ENCODE measurements around the gene DIP2C. TPM values are rescaled to one million over a fixed set of nuclear protein-coding genes. Genes with fewer than 3 reads are reported as not detected.

DIP2C gene
- polyA plus RNA-seq, 1 of the 3 experiments (the other 2 are of a cell fraction): 8.7 TPM

DNA sequence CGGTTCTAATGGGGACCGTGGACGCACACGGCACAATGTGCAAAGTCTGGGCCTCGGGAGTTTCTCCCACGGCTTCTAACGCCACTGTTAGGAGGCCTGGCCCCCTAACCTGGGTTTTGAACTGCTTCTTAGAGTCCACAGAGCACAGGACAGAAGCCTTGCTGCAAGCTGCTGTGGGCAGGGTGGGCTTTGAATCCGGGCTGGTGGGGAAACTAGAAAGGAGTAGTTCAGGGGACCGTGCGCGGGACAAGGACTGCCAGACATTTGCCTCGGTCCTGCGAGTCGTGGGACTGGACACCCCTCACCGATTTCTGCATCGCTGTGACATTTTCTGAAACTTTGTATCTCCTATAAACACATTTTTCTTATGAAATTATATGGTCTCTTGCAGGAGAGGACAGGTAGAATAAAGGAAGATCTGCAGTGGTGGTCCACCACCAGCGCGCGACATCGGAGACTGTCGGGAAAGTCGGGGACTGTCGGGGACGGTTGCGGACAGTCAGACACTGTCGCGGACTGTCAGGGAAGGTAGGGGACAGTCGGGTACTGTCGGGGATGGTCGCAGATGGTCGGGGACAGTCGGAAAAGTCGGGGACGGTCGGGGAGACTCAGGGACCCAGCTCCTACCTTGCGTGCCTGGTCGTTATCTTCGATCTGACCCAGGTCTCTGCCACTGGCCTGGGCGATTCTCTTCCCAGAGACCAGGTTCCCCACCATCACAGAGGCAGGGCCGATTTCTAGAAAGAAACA is 332.1 kb downstream of the DIP2C start:
- Histone ChIP-seq H3K79me2 (ENCODE audit: insufficient read depth) (no peaks in the 10 kb centered on the region), H3K27ac (ENCODE audit: low read depth in 2 of 2, low read length in 1 of 2) (no peak overlapping the region), H3K36me3 (replicated peaks in 1 of 2; ENCODE audit: control insufficient read depth in 1 of 2, insufficient read depth in 2 of 2, low read length in 1 of 2) (peaks cover 19 to 58% of the 10 kb centered on the region in 2 experiments), H3K27me3 (ENCODE audit: insufficient read depth) (no peaks in the 10 kb centered on the region), H3F3A (replicated peaks; ENCODE audit: insufficient read depth) (no peaks in the 10 kb centered on the region), H2AFZ (ENCODE audit: low read depth) (no peak overlapping the region), H3K9ac (no peak overlapping the region), H3K9me3 (no peaks in the 10 kb centered on the region), H3K4me1 (ENCODE audit: control insufficient read depth in 1 of 2, insufficient read depth in 2 of 2, low read depth in 1 of 2, low read length in 1 of 2) (no peaks in the 10 kb centered on the region), H3K4me3 (ENCODE audit: low read depth in 2 of 2, low read length in 1 of 2) (no peak overlapping the region), H3K9me2 (no peaks in the 10 kb centered on the region), H3K4me2 (no peak overlapping the region), H4K20me1 (ENCODE audit: insufficient read depth) (no peaks in the 10 kb centered on the region)
- CTCF ChIA-PET: no interaction called here
- TF ChIP-seq USF1 (IDR thresholded peaks at IDR 0.05; ENCODE audit: borderline replicate concordance, low read depth): no peak
- no peak for TF ChIP-seq TEAD4 (IDR thresholded peaks at IDR 0.05; ENCODE audit: borderline replicate concordance, insufficient read depth)
- TF ChIP-seq GABPA (IDR thresholded peaks at IDR 0.05; ENCODE audit: low read depth): no peak
- no peak for TF ChIP-seq SIN3A (IDR thresholded peaks at IDR 0.05; ENCODE audit: borderline replicate concordance, low read depth, low read length)
- no peak for TF ChIP-seq RXRA (IDR thresholded peaks at IDR 0.05; ENCODE audit: borderline replicate concordance, low read depth)
- TF ChIP-seq RCOR1 (IDR thresholded peaks at IDR 0.05; ENCODE audit: low read length): no peak
- TF ChIP-seq MAX (IDR thresholded peaks at IDR 0.05; ENCODE audit: low read depth): no peak
- no peak for TF ChIP-seq RFX5 (IDR thresholded peaks at IDR 0.05; ENCODE audit: low read length)
- TF ChIP-seq, protein P1, sequence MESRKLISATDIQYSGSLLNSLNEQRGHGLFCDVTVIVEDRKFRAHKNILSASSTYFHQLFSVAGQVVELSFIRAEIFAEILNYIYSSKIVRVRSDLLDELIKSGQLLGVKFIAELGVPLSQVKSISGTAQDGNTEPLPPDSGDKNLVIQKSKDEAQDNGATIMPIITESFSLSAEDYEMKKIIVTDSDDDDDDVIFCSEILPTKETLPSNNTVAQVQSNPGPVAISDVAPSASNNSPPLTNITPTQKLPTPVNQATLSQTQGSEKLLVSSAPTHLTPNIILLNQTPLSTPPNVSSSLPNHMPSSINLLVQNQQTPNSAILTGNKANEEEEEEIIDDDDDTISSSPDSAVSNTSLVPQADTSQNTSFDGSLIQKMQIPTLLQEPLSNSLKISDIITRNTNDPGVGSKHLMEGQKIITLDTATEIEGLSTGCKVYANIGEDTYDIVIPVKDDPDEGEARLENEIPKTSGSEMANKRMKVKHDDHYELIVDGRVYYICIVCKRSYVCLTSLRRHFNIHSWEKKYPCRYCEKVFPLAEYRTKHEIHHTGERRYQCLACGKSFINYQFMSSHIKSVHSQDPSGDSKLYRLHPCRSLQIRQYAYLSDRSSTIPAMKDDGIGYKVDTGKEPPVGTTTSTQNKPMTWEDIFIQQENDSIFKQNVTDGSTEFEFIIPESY (IDR thresholded peaks at IDR 0.05; ENCODE audit: borderline replicate concordance, low read depth): no peak
- no peak for TF ChIP-seq MEF2A (IDR thresholded peaks at IDR 0.05; ENCODE audit: borderline replicate concordance, low read depth)
- TF ChIP-seq FOXJ3 (CRISPR knock-in tag; IDR thresholded peaks at IDR 0.05): no peak
- POLR2A ChIA-PET: no interaction called here
- 97% methylated on average over 34 of the region's 40 CpGs for WGBS (ENCODE audit: low lambda C conversion rate)
- no peak for DNase-seq

- H3K9me2 ChIP-seq: no peaks in the 10 kb centered on the region
- no peak overlapping the region for H2AFZ ChIP-seq (ENCODE audit: low read depth)
- H3K9ac ChIP-seq: no peak overlapping the region
- peaks cover 19 to 54% of the 10 kb centered on the region in 2 experiments for H3K36me3 ChIP-seq (replicated peaks in 1 of 2; ENCODE audit: control insufficient read depth in 1 of 2, insufficient read depth in 2 of 2, low read length in 1 of 2)
- no peaks in the 10 kb centered on the region for H3K4me1 ChIP-seq (ENCODE audit: control insufficient read depth in 1 of 2, insufficient read depth in 2 of 2, low read depth in 1 of 2, low read length in 1 of 2)
- CTCF ChIA-PET: interaction anchor here (0.7 to 1.7 kb wide), 2 partner anchors 10 to 14 kb away, joined by 3 to 5 read pairs; no protein-coding TSS in a partner anchor
- no peaks in the 10 kb centered on the region for H3K9me3 ChIP-seq
- no peaks in the 10 kb centered on the region for H3F3A ChIP-seq (replicated peaks; ENCODE audit: insufficient read depth)
- no peak overlapping the region for H3K27ac ChIP-seq (ENCODE audit: low read depth in 2 of 2, low read length in 1 of 2)
- no peak overlapping the region for H3K4me2 ChIP-seq
- H4K20me1 ChIP-seq (ENCODE audit: insufficient read depth): no peaks in the 10 kb centered on the region
- no peaks in the 10 kb centered on the region for H3K27me3 ChIP-seq (ENCODE audit: insufficient read depth)
- no peak for DNase-seq
- 98% methylated on average over 5 of the region's 8 CpGs for WGBS (ENCODE audit: low lambda C conversion rate)
- no peak overlapping the region for H3K4me3 ChIP-seq (ENCODE audit: low read depth in 2 of 2, low read length in 1 of 2)
- no peaks in the 10 kb centered on the region for H3K79me2 ChIP-seq (ENCODE audit: insufficient read depth)
- POLR2A ChIA-PET: no interaction called here
- TF ChIP-seq POLR2AphosphoS5 (IDR thresholded peaks at IDR 0.05; ENCODE audit: low read depth, low read length): no peak
- TF ChIP-seq FOSL2 (IDR thresholded peaks at IDR 0.05; ENCODE audit: borderline replicate concordance, low read depth): no peak
- no peak for TF ChIP-seq PBX3 (IDR thresholded peaks at IDR 0.05)
- no peak for TF ChIP-seq USF1 (IDR thresholded peaks at IDR 0.05; ENCODE audit: borderline replicate concordance, low read depth)
- no peak for TF ChIP-seq GABPA (IDR thresholded peaks at IDR 0.05; ENCODE audit: low read depth)
- TF ChIP-seq RFX5 (IDR thresholded peaks at IDR 0.05; ENCODE audit: low read length): no peak
- TF ChIP-seq, protein P2, sequence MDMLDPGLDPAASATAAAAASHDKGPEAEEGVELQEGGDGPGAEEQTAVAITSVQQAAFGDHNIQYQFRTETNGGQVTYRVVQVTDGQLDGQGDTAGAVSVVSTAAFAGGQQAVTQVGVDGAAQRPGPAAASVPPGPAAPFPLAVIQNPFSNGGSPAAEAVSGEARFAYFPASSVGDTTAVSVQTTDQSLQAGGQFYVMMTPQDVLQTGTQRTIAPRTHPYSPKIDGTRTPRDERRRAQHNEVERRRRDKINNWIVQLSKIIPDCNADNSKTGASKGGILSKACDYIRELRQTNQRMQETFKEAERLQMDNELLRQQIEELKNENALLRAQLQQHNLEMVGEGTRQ (IDR thresholded peaks at IDR 0.05; ENCODE audit: borderline replicate concordance, low read depth, low read length): no peak
- TF ChIP-seq NRF1 (IDR thresholded peaks at IDR 0.05; ENCODE audit: low read depth, low read length): no peak
- no peak for TF ChIP-seq TCF12 (IDR thresholded peaks at IDR 0.05)
- no peak for TF ChIP-seq GATA2 (CRISPR knock-in tag; IDR thresholded peaks at IDR 0.05)
- TF ChIP-seq, protein P3, sequence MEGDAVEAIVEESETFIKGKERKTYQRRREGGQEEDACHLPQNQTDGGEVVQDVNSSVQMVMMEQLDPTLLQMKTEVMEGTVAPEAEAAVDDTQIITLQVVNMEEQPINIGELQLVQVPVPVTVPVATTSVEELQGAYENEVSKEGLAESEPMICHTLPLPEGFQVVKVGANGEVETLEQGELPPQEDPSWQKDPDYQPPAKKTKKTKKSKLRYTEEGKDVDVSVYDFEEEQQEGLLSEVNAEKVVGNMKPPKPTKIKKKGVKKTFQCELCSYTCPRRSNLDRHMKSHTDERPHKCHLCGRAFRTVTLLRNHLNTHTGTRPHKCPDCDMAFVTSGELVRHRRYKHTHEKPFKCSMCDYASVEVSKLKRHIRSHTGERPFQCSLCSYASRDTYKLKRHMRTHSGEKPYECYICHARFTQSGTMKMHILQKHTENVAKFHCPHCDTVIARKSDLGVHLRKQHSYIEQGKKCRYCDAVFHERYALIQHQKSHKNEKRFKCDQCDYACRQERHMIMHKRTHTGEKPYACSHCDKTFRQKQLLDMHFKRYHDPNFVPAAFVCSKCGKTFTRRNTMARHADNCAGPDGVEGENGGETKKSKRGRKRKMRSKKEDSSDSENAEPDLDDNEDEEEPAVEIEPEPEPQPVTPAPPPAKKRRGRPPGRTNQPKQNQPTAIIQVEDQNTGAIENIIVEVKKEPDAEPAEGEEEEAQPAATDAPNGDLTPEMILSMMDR (IDR thresholded peaks at IDR 0.05): no peak
- TF ChIP-seq RXRA (IDR thresholded peaks at IDR 0.05; ENCODE audit: borderline replicate concordance, low read depth): no peak
These were observed 333.0 kb downstream of the DIP2C start for GRCh38 chr10:356452-356851.
